Vagina (tissue), 2 donors: ENCODE data around the gene PLCB1. TPM values are rescaled to one million over a fixed set of nuclear protein-coding genes. Genes with fewer than 3 reads are reported as not detected.

Experiments
- DNase-seq, 2 donors: peaks; one replicate each; pipeline ENCODE4 v3.0.0-alpha.2; 2017; ENCODE audit errors: extremely low spot score in 2 of 2
- H3K27ac ChIP-seq: fragments of 200-600 bp; sonication (generic); one replicate; pipeline ENCODE4 v1.5.1; 2019
- H3K27me3 ChIP-seq: fragments of 200-600 bp; sonication (generic); one replicate; pipeline ENCODE4 v1.5.1; 2019
- H3K36me3 ChIP-seq, 2 donors: fragments of 200-600 bp; sonication (generic); one replicate each; pipeline ENCODE4 v1.5.1; 2017 to 2019
- H3K4me1 ChIP-seq: fragments of 200-600 bp; sonication (generic); one replicate; pipeline ENCODE4 v1.5.1; 2019
- H3K4me3 ChIP-seq, 2 donors: fragments of 200-600 bp; sonication (generic); 1 replicate in 1 of 2; 2 replicates in 1 of 2; pipeline ENCODE4 v1.5.1; 2016 to 2019
- H3K9me3 ChIP-seq: fragments of 200-600 bp; sonication (generic); one replicate; pipeline ENCODE4 v1.5.1; 2019
- POLR2A ChIP-seq, 2 donors: fragments of 450-650 bp; IDR thresholded peaks; one replicate each; pipeline ENCODE4 v1.6.1; 2017; ENCODE audit warnings: antibody characterized with exemption in 2 of 2, mild to moderate bottlenecking in 2 of 2, moderate library complexity in 2 of 2
- POLR2AphosphoS5 ChIP-seq, 2 donors: sonication (generic); formaldehyde crosslinking; IDR thresholded peaks; one replicate each; pipeline ENCODE4 v1.9.0; 2017; ENCODE audit warnings: antibody characterized with exemption in 2 of 2, mild to moderate bottlenecking in 2 of 2, low read depth in 1 of 2; ENCODE audit not compliant: insufficient read depth in 1 of 2
- intact Hi-C: fragments of 100-400 bp; cut with DNase I; formaldehyde crosslinking; loops from one replicate; pipeline ENCODE4 v1.15.1; 2023
- total RNA-seq: library from RNA; depleted of rRNA; stranded (reverse); fragments of >200 nt; gene quantifications from one replicate; pipeline ENCODE4 v1.2.3, GENCODE V29; 2016
- TF ChIP-seq, protein P1 (sequence below), 3 experiments: fragments of 450-650 bp in 2 of 3; fragments of 200-600 bp in 1 of 3; sonication (generic) in 1 of 3; IDR thresholded peaks; one replicate each; pipeline ENCODE4 v1.5.1; 2017 to 2019; ENCODE audit warnings: antibody characterized with exemption in 3 of 3, mild to moderate bottlenecking in 2 of 3, moderate library complexity in 2 of 3

The PLCB1 gene
- total RNA-seq, 1 donor from 2014 or later, result 32.4 TPM

DNA sequence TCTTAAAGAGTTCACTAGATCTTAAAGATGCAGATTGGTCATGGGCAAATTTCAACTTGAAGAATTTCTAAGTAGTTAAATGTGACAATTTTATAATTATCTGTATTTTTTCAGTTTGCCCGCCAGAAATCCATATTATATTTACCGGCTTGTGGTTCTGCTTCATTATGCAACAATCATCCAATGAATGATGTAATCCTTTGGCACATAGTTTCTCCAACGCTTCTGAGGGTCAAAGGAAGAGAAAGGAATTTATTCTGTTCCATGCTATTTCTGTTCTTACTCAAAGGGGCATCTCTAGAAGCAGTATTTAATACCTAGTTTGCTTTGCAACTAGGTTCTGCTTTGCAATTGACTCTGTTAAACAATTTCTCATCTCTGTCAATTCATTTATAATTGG lies 577.6 kb downstream of the PLCB1 start:
- no peaks in the 10 kb centered on the region for H3K36me3 ChIP-seq
- no peak overlapping the region for H3K4me3 ChIP-seq
- no peak for TF ChIP-seq POLR2A (IDR thresholded peaks at IDR 0.05)
- TF ChIP-seq POLR2AphosphoS5 (IDR thresholded peaks at IDR 0.05; ENCODE audit: insufficient read depth in 1 of 2, low read depth in 1 of 2), result no peak
- TF ChIP-seq, protein P1, sequence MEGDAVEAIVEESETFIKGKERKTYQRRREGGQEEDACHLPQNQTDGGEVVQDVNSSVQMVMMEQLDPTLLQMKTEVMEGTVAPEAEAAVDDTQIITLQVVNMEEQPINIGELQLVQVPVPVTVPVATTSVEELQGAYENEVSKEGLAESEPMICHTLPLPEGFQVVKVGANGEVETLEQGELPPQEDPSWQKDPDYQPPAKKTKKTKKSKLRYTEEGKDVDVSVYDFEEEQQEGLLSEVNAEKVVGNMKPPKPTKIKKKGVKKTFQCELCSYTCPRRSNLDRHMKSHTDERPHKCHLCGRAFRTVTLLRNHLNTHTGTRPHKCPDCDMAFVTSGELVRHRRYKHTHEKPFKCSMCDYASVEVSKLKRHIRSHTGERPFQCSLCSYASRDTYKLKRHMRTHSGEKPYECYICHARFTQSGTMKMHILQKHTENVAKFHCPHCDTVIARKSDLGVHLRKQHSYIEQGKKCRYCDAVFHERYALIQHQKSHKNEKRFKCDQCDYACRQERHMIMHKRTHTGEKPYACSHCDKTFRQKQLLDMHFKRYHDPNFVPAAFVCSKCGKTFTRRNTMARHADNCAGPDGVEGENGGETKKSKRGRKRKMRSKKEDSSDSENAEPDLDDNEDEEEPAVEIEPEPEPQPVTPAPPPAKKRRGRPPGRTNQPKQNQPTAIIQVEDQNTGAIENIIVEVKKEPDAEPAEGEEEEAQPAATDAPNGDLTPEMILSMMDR (IDR thresholded peaks at IDR 0.05), result no peak
- no peak overlapping the region for H3K27ac ChIP-seq
- H3K4me1 ChIP-seq, result no peaks in the 10 kb centered on the region
- intact Hi-C loops, result no loop called here
- no peaks in the 10 kb centered on the region for H3K9me3 ChIP-seq
- DNase-seq, result no peak
- no peaks in the 10 kb centered on the region for H3K27me3 ChIP-seq

DNA sequence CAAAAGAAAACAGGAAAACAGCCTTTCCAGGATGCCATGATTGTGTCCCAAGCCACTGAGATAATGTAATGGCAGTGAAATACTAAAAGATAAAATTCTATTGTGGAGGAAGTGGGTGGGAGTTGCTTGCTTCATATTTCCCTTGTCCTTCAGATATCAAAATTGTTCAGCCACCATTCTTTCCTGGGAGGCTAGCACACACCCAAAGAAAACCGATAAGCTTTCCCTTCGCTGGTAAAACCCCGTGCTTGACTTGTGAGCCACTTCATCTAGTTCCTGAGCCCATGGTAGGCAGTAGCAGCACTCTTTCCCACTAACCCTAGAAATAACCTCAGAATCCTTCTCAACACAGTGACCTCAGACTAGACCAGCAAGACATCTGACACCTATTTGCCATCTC lies 579.4 kb downstream of the PLCB1 start:
- Histone ChIP-seq H3K27ac (no peak overlapping the region), H3K4me1 (no peaks in the 10 kb centered on the region), H3K27me3 (no peaks in the 10 kb centered on the region), H3K4me3 (no peak overlapping the region), H3K9me3 (no peaks in the 10 kb centered on the region), H3K36me3 (no peaks in the 10 kb centered on the region)
- intact Hi-C loops, result no loop called here
- TF ChIP-seq, protein P1 (IDR thresholded peaks at IDR 0.05), result no peak
- no peak for TF ChIP-seq POLR2AphosphoS5 (IDR thresholded peaks at IDR 0.05; ENCODE audit: insufficient read depth in 1 of 2, low read depth in 1 of 2)
- TF ChIP-seq POLR2A (IDR thresholded peaks at IDR 0.05), result no peak
- DNase-seq, result no peak

GRCh38 chr20:8714206-8714605 lies 582.1 kb downstream of the PLCB1 start:
- intact Hi-C loops, result no loop called here
- Histone ChIP-seq H3K27ac (no peak overlapping the region), H3K36me3 (no peaks in the 10 kb centered on the region)

GRCh38 chr20:8718279-8718678 lies 586.2 kb downstream of the PLCB1 start:
- no peaks in the 10 kb centered on the region for H3K4me1 ChIP-seq
- H3K36me3 ChIP-seq, result no peaks in the 10 kb centered on the region
- intact Hi-C loops, result no loop called here
- DNase-seq, result no peak
- TF ChIP-seq, protein P1 (IDR thresholded peaks at IDR 0.05), result no peak
- TF ChIP-seq POLR2A (IDR thresholded peaks at IDR 0.05) (no peak), POLR2AphosphoS5 (IDR thresholded peaks at IDR 0.05; ENCODE audit: insufficient read depth in 1 of 2, low read depth in 1 of 2) (no peak)
- no peak overlapping the region for H3K4me3 ChIP-seq
- no peak overlapping the region for H3K27ac ChIP-seq
- H3K27me3 ChIP-seq, result no peaks in the 10 kb centered on the region
- no peaks in the 10 kb centered on the region for H3K9me3 ChIP-seq

More at GRCh38 chr20:8714206-8714605, 582.1 kb downstream of the PLCB1 start:
- H3K4me3 ChIP-seq, result no peak overlapping the region
- no peaks in the 10 kb centered on the region for H3K4me1 ChIP-seq
- TF ChIP-seq, protein P1 (IDR thresholded peaks at IDR 0.05), result no peak
- TF ChIP-seq POLR2A (IDR thresholded peaks at IDR 0.05), result no peak
- TF ChIP-seq POLR2AphosphoS5 (IDR thresholded peaks at IDR 0.05; ENCODE audit: insufficient read depth in 1 of 2, low read depth in 1 of 2), result no peak
- H3K27me3 ChIP-seq, result no peaks in the 10 kb centered on the region
- no peak for DNase-seq
- no peaks in the 10 kb centered on the region for H3K9me3 ChIP-seq

GRCh38 chr20:8720089-8720488 lies 588.0 kb downstream of the PLCB1 start:
- Histone ChIP-seq H3K4me3 (no peak overlapping the region), H3K9me3 (no peaks in the 10 kb centered on the region), H3K4me1 (no peaks in the 10 kb centered on the region), H3K36me3 (no peaks in the 10 kb centered on the region), H3K27me3 (no peaks in the 10 kb centered on the region), H3K27ac (no peak overlapping the region)
- intact Hi-C loops, result loop anchor here (2.0 kb wide), 1 partner anchor 587 kb away; the partner anchor contains the start of gene PLCB1
- no peak for DNase-seq
- no peak for TF ChIP-seq POLR2A (IDR thresholded peaks at IDR 0.05)
- TF ChIP-seq, protein P1 (IDR thresholded peaks at IDR 0.05), result no peak
- no peak for TF ChIP-seq POLR2AphosphoS5 (IDR thresholded peaks at IDR 0.05; ENCODE audit: insufficient read depth in 1 of 2, low read depth in 1 of 2)
